OCI-LY7 (cell line): ENCODE data around the gene HMG20A.

ENCODE experiments used
- EZH2phosphoT487 ChIP-seq: fragments of 200-600 bp; sonication (generic); IDR thresholded peaks from 2 replicates; pipeline ENCODE4 v1.6.1; 2018; ENCODE audit warnings: low read depth, borderline replicate concordance, mild to moderate bottlenecking, mixed run types, antibody characterized with exemption, low read length, moderate library complexity, mixed read lengths
- TF ChIP-seq, protein P1 (sequence below): fragments of 200-600 bp; sonication (generic); conservative IDR thresholded peaks from 2 replicates; pipeline ENCODE4 v1.5.1; 2014; ENCODE audit warnings: mild to moderate bottlenecking, antibody characterized with exemption, low read length, moderate library complexity, mixed read lengths

DNA sequence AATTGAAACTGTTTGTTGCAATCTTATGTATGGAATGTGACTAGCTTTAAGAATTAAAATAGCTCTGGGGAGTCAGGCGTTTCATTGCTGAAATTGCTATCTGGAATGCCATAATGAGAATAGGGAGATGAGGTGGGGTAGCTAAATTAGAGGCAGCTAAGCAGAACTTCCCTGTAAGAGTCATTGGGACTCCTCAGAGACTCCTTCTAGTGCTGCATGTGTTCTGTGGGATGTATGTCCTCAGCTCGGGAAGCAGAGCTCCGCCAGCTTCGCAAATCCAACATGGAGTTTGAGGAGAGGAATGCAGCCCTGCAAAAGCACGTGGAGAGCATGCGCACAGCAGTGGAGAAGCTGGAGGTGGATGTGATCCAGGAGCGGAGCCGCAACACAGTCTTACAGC is 57.4 kb downstream of the HMG20A start:
- TF ChIP-seq, protein P1, sequence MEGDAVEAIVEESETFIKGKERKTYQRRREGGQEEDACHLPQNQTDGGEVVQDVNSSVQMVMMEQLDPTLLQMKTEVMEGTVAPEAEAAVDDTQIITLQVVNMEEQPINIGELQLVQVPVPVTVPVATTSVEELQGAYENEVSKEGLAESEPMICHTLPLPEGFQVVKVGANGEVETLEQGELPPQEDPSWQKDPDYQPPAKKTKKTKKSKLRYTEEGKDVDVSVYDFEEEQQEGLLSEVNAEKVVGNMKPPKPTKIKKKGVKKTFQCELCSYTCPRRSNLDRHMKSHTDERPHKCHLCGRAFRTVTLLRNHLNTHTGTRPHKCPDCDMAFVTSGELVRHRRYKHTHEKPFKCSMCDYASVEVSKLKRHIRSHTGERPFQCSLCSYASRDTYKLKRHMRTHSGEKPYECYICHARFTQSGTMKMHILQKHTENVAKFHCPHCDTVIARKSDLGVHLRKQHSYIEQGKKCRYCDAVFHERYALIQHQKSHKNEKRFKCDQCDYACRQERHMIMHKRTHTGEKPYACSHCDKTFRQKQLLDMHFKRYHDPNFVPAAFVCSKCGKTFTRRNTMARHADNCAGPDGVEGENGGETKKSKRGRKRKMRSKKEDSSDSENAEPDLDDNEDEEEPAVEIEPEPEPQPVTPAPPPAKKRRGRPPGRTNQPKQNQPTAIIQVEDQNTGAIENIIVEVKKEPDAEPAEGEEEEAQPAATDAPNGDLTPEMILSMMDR = no peak
- TF ChIP-seq EZH2phosphoT487 = no peak
